GM18526 (cell line): ENCODE measurements around the gene QSER1.
A peak's percentile ranks its signal among the peaks of the same experiment; 100 is the strongest.

Source experiments
- POLR2A ChIP-seq: IDR thresholded peaks from 3 replicates; pipeline ENCODE4 v1.6.1; 2011; ENCODE audit not compliant: insufficient read length; ENCODE audit errors: extremely low read depth

QSER1 gene

GRCh38 chr11:33015621-33016551, 123.3 kb downstream of the QSER1 start, which contains the start of gene DEPDC7:
Gene DEPDC7, plus strand, starts transcription at chr11:33015878. Its CDS starts 78 bp downstream, at chr11:33015956.
- peak; percentile 51 for TF ChIP-seq POLR2A

- no peak for TF ChIP-seq POLR2A
Measured at GRCh38 chr11:33016654-33017053, 124.0 kb downstream of the QSER1 start.

- TF ChIP-seq POLR2A: no peak
Measured at GRCh38 chr11:33017478-33017877, 124.9 kb downstream of the QSER1 start.

- TF ChIP-seq POLR2A: no peak
Measured at GRCh38 chr11:33017965-33018364, 125.4 kb downstream of the QSER1 start.

GRCh38 chr11:33018840-33019239, 126.2 kb downstream of the QSER1 start:
- TF ChIP-seq POLR2A: no peak

- TF ChIP-seq POLR2A: no peak
Measured at GRCh38 chr11:33021501-33021900, 128.9 kb downstream of the QSER1 start.

- no peak for TF ChIP-seq POLR2A
Measured at GRCh38 chr11:33021937-33022336, 129.3 kb downstream of the QSER1 start.

GRCh38 chr11:33025339-33025722, 132.7 kb downstream of the QSER1 start:
- no peak for TF ChIP-seq POLR2A

GRCh38 chr11:33027233-33027632, 134.6 kb downstream of the QSER1 start:
- no peak for TF ChIP-seq POLR2A

- no peak for TF ChIP-seq POLR2A
Measured at GRCh38 chr11:33027846-33028536, 135.4 kb downstream of the QSER1 start.

- no peak for TF ChIP-seq POLR2A
Measured at GRCh38 chr11:33028537-33028914, 135.9 kb downstream of the QSER1 start.
